DND-41 (cell line): ENCODE data around the gene FAM174C.

ENCODE experiments used
- EZH2 ChIP-seq: IDR thresholded peaks from 3 replicates; pipeline ENCODE4 v1.6.1; 2012; ENCODE audit warnings: borderline replicate concordance, low read depth, mild to moderate bottlenecking, moderate library complexity, low read length, inconsistent platforms; ENCODE audit not compliant: severe bottlenecking
- TF ChIP-seq, protein P1 (sequence below): IDR thresholded peaks from 2 replicates; pipeline ENCODE4 v1.5.1; 2012; ENCODE audit warnings: borderline replicate concordance, low read length, moderate library complexity, mild to moderate bottlenecking; ENCODE audit not compliant: poor library complexity, severe bottlenecking; ENCODE audit errors: extremely low read depth

DNA sequence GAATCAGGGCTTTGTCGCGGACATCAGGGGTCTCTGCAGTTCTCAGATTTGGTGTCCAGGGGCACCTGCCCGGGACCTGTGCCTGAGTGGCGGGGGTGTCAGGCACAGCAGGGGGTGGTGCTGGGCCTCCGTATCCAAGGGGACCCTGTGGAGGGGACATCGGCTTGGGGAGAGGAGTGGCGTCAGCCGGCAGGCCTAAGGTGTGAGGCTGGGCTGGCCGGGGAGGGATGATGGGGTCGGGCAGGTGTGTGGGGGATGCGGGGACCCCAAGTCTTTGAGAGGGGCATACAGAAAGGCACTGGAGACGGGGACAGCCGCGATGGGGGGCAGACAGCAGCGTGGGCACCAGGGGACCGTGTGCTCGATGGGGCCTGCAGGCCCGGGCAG is 12.9 kb downstream of the FAM174C start:
- TF ChIP-seq, protein P1, sequence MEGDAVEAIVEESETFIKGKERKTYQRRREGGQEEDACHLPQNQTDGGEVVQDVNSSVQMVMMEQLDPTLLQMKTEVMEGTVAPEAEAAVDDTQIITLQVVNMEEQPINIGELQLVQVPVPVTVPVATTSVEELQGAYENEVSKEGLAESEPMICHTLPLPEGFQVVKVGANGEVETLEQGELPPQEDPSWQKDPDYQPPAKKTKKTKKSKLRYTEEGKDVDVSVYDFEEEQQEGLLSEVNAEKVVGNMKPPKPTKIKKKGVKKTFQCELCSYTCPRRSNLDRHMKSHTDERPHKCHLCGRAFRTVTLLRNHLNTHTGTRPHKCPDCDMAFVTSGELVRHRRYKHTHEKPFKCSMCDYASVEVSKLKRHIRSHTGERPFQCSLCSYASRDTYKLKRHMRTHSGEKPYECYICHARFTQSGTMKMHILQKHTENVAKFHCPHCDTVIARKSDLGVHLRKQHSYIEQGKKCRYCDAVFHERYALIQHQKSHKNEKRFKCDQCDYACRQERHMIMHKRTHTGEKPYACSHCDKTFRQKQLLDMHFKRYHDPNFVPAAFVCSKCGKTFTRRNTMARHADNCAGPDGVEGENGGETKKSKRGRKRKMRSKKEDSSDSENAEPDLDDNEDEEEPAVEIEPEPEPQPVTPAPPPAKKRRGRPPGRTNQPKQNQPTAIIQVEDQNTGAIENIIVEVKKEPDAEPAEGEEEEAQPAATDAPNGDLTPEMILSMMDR, result no peak
- no peak for TF ChIP-seq EZH2
